GM18517 (cell line): ENCODE measurements around the gene CAPN15.
A peak's percentile ranks its signal among the peaks of the same experiment; 100 is the strongest.

Experiments used
- ATAC-seq: cut with Tn5 transposase; IDR thresholded peaks from one replicate; pipeline ENCODE4 v1.9.1; 2021; ENCODE audit warnings: mild to moderate bottlenecking, moderate library complexity; ENCODE audit not compliant: unreplicated experiment

CAPN15 gene

DNA sequence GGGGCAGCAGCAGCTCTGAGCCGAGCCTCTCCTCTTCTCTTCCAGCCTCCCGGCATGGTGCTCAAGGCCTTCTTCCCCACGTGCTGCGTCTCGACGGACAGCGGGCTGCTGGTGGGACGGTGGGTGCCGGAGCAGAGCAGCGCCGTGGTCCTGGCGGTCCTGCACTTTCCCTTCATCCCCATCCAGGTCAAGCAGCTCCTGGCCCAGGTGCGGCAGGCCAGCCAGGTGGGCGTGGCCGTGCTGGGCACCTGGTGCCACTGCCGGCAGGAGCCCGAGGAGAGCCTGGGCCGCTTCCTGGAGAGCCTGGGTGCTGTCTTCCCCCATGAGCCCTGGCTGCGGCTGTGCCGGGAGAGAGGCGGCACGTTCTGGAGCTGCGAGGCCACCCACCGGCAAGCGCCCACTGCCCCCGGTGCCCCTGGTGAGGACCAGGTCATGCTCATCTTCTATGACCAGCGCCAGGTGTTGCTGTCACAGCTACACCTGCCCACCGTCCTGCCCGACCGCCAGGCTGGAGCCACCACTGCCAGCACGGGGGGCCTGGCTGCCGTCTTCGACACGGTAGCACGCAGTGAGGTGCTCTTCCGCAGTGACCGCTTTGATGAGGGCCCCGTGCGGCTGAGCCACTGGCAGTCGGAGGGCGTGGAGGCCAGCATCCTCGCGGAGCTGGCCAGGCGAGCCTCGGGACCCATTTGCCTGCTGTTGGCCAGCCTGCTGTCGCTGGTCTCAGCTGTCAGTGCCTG, 46.7 kb downstream of the CAPN15 start:
- no peak for ATAC-seq

DNA sequence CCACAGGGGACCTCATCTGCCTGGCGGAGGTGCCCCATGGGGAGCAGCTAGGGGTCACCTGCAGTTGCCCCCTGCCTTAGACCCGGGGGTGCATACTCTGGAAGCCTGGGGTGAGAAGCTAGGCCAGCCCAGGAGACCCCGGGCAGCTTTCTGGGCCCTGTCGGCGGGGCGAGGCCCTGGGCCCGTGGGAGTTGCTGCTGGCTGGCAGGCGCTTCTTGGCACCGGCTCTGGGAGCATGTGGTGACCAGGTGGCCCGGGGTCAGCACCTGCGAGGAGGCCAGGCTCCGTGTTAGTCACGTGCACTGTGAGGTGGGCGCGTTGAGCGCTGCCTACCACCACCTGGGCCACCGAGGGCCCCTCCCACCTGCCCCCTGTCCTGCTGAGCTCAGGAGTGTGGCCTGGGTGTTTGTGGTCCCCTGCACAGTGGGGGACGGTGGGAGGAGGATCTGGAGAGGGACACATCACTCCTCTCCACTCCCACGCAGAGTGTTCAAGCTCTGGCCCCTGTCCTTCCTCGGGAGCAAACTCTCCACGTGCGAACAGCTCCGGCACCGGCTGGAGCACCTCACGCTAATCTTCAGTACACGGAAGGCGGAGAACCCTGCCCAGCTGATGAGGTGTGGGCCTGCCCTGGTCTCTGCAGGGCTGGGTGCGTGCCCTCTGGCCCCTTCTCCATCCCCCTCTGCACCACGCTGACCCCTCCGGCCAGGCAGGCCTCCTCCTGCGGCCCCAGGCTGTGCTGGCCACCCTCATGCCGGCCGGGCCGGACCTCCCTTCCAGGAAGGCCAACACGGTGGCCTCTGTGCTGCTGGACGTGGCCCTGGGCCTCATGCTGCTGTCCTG, 48.1 kb downstream of the CAPN15 start:
- ATAC-seq: no peak

DNA sequence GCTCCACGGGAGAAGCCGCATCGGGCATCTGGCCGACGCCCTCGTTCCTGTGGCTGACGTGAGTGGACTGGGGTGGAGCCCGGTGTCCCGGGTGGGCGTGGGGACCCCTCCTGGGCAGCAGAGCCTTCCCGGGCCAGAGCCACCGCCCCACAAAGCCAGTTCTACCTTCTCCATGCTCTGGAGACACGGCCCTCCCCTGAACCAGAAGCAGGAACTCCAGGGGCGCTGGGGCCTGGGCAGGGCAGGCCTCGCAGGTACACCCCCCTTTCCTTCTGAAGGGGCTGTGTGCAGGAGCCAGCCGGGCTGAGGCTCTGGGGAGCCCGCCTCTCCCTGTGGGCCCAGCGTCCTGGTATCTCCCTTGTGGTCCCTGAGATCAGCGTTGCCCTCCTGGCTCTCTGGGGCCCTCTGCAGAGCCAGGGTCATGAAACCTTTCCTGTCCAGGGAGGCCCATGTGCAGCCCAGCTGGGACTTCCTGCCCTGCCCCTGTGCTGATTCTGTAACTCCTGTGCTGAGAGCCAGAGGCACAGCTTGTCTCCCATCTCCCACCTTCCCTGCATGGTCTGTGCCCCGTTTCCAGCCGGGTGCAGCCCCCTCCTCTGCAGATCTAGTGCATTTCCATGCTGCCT, 48.8 kb downstream of the CAPN15 start:
- ATAC-seq: no peak

DNA sequence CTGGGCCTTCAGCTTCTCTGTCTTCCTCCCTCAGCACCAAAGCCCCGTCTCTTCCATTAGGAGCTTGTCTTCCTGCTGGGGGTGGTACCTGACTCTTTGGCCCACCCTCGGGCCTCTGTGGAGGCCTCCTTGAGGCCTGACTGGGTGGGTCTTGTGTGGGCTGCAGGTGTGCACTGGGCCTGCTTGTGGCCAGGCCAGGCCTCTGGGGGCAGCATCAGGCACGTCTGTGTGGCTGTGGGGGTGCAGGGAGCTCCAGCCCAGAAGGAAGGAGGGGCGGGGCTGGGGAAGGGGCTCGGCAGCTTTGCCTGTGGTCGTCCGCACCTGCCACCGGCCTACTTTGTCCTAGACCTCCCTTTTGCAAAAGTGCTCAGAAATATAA, 49.3 kb downstream of the CAPN15 start:
- ATAC-seq: no peak

DNA sequence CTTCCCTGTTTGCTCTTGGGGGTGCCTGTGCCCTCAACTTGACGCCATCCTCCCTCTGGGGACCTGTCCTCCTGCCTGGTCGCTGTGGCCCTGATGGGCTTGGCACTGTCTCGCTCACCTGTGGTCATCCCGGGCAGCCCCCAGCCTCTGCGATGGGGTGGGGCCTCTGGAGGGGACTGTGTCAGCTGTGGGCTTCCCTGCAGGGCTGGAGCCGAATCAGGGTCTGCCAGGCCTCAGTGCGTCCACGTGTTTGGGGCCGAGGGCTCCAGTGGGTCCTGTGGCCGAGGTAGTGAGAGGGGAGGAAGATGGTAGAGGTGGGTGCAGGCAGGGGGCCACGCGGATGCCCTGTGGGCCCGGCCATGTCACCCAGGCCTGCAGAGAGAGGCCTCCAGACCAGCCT, 50.3 kb downstream of the CAPN15 start:
- no peak for ATAC-seq

DNA sequence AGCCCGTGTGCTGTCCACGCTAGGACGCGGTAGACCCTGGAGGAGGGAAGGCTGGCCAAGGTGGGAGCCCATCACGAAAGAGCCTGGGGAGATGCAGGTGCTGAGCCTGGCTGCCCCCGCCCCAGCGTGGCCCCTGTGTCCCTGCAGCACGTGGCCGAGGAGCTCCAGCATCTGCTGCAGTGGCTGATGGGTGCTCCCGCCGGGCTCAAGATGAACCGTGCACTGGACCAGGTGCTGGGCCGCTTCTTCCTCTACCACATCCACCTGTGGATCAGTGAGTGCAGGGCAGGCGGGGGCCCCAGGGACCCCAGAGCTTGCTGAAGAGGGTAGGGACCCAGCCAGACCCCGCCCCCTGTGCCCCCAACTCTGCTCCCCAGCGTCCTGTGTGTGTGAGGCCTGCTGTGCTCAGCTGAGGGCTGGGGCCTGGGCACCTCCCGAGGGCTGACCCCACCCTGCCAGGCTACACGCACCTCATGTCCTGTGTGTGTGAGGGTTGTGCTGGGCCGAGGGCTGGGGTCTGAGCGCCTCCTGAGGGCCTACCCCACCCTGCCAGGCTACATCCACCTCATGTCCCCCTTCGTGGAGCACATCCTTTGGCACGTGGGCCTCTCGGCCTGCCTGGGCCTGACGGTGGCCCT, 50.8 kb downstream of the CAPN15 start:
- no peak for ATAC-seq

DNA sequence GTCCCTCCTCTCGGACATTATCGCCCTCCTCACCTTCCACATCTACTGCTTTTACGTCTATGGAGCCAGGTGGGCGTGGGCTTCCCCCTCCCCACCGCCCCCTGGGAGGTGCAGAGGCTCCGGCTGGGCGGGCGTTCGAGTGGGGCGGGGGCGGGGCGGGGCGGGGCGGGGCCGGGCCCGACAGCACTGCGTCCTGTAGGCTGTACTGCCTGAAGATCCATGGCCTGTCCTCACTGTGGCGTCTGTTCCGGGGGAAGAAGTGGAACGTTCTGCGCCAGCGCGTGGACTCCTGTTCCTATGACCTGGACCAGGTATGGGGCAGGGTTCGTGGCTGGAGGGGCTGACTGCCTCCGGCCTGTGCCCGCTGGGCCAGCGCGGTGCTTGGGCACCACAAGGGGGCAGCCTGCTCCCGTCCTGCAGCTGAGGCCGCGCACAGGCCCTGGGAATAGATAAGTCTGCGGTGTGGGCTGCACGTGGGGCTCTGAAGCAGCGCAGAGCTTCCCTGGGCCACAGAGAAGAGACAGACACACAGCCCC, 51.4 kb downstream of the CAPN15 start:
- no peak for ATAC-seq

DNA sequence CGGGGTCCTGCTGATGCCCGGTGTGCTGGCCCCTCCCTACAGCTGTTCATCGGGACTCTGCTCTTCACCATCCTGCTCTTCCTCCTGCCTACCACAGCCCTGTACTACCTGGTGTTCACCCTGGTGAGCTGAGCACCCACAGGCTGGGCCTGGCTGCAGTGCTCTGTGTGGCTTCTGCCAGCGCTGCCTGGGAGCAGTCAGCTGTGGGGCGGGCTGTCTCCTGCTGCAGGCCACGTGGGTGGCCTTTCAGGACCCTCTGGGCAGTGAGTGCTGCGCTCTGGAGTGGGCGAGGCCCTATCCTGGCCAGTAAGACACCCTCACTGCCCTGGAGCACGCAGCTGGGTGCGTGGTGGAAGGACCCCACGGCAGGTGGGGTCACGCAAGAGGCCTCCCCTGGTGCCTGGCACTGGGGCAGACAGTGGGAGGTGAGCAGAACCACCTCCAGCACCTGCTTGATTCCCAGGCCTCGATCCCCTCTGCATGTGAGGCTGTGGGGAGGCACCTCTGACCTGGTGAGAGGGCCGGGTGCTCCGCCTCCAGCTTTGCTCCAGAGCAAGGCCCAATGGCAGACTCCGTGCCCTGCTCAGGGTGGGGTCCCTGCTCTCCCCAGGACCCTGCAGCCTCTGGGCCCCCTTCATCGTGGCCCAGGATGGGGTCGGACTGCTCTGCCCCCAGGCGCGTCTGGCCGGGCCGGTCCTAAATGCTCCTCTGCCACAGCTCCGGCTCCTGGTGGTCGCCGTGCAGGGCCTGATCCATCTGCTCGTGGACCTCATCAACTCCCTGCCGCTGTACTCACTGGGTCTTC, 52.8 kb downstream of the CAPN15 start:
- no peak for ATAC-seq

DNA sequence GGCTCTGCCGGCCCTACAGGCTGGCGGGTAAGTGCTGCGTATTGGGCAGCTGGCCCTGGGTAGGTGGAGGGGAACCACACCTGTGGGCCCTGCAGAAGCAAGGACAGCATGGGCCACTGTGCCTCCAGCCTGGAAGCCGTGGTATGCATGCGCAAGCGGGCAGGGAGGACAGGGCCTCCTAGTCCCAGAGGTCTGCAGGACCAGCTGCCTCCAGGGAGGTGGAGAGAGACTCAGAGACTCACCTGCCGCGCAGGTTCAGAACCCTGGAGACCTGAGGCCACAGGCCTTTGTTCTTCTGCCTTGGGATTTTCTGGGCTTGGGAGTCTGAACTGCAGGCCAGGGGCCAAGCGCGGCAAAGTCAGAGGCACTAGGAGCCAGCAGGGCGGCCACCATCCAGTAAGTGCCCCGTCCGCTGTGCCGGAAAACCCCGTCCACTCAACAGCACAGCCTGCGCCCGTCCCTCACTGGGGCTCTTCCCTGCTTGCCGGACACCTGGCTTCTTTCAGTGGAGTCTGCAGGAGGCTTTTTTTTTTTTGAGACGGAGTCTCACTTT, 53.5 kb downstream of the CAPN15 start:
- ATAC-seq: no peak

DNA sequence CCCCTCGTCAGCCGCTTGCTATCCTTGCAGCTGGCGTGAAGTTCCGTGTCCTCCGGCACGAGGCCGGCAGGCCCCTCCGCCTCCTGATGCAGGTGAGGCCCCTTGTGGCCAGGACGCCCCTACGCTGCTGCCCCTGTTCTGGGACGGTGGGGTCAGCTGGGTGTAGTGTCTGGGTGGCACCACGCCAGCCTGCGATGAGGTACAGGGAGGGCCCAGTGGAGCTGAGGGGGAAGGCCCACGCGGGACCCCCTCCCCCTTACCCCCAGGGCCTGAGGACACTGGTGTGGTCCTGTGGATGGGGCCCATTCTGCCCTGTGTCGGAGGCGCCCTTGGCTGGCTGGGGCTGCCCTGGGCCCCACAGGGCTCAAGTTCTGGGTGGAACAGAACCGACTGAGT, 54.7 kb downstream of the CAPN15 start:
- ATAC-seq: no peak

DNA sequence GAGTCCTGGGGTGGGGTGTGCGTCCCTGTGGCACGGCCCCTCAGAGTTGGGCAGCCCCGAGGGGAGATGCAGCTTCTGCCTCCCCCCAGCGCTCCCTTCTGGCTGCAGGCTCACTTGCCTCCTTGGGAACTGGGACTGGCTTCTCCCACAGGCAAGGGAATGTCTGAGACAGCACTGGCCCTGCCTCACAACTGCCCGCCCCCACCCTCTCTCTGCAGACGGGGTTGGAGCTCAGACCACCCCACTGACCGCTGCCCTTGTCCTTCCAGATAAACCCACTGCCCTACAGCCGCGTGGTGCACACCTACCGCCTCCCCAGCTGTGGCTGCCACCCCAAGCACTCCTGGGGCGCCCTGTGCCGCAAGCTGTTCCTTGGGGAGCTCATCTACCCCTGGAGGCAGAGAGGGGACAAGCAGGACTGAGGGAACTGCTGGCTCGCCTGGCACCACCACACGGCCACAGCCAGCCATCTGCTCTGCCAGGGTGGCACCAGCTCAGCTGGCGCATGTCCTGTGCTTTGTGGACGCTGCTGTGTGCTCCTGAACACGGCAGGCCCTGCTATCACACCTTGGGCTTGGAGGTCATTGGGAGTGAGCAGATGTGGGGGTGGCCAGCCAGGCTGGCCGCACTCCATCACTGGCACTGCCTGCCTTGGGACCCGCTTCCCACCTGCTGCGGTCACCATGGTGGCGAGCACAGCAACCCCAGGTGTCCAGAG, 55.3 kb downstream of the CAPN15 start:
- no peak for ATAC-seq

DNA sequence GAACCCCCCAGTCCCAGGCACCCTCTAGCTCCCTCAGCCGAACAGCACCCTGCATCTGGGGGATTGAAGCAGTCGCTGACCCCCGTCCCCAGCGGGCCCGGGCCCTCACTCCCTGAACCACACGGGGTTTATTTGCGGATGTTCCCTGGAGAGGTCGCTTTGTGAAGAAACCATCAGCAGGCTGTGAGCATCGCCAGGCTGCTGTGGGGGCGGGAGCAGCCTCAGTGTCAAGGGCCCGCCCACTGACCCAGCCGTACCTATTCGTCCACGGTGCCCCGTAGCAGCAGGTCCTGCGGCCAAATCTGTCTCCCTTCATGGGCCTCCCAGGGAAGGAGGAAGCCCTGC, 55.9 kb downstream of the CAPN15 start:
- no peak for ATAC-seq

DNA sequence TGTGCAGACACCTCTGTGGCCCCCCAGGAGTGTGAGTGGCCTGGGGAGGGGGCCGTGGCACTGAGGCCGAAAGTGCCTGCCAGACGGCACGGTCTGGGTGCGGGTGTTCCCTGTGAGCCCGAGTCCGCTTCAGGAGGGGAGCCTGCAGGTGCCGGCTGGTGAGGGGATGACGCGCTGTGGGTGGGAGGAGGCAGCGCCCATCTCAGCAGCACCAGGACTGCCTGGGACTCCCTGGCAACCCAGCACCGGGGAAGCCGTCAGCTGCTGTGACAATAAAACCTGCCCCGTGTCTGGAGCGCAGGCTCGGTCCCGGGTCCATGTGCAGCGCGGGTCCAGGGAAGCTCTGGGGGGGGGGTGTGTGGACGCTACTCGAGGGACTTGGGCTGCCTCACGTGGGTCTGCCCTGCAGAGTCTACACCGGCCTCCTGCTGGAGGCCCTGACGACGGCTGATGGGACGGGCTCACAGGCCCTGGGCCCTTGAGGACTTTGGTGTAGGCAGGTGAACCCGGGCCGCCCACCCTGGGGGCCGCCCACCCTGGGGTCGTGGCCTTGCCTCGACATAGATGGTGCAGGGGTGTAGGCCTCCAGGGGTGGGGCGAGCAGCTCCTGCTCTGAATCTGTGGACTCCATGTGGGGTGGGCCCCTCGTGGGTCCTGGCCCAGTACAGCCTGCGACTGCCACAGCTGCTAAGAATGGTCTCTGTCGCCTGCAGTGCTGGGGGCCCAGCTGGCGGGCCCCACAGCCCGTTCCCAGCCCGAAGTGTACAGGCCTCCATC, 56.5 kb downstream of the CAPN15 start:
- ATAC-seq: no peak

DNA sequence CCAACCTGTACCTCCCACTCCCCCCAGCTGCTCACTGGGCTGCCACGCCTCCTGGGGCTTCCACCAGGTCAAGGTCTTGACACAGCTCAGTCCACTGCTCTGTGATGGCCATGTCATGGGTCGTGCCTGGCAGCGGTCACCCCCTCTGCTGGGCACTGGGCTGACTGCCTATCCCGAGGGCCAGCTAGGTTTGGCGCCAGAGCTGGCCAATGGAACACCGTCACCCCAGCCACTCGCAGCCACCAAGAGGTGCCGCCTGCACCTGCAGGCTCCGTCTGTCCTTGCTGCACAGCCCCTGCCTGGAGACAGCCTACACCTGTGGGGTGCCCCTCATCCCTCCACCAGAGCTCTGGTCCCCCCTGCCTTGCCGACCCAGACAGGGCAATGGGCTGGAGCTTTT, 57.8 kb downstream of the CAPN15 start:
- ATAC-seq: no peak

DNA sequence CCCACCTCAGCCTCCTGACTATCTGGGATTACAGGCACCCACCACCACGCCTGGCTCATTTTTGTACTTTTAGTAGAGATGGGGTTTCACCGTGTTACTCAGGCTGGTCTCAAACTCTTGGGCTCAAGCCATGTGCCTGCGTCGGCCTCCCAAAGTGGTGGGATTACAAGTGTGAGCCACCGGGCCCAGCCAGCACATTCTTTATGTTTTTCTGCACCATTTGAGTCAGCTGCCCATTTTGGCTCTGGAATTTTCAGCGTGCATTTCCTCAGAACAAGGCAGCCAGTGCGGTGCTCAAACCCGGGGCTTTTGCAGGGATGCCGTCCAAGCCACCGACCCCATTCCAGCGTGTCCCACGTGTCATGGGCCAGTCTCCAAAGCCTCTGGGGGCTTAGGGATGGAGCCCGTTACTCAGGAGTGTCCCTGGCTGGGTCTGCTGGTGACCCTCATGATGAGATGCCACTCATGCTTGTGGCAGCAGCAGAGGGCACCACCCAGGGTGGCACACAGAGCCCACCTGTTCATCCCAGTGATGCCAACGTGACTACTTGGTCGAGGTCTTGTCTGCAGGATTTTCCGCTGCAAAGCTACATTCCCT, 58.6 kb downstream of the CAPN15 start:
- ATAC-seq: no peak

DNA sequence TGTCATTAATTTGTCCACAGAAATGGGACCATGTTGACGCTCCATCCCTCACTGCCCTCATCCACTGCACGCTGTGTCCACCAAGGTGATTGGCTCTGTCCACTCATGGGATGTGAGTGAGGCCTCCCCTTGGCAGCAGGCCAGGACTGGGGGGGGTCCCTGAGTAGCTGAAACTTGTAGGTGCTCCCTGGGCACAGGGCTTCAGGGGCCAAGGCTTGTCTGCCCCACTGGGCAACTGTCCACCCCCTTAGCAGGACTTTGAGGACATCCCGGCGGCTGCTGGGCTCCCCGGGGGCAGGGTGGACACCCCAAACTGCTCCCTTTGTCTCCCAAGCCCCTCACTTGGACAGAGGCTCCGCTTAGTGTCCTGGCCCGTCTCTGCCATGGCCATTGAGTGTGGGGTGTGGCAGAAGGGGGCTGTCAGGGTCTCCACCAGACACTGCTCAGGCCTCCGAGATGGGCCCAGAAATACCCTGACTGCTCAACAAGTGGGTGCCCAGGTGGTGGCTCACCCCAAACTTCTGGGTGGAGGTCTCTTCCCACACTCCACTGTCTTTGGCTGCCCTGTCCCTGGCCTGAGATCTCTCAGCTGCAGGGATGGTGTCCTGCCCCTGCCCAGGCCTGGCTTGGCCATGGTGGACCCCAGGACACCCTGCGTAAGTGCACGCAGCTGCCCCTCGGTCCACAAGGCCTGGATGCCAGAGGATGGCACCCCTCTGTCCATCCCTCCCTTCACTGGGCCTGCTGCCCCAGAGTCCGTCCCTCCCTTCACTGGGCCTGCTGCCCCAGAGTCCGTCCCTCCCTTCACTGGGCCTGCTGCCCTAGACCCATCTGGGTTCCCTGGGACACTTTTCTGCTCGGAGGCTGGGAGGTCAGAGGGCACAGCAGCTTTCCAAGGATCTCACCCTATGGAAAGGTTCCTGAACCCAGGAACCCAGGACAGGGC, 59.4 kb downstream of the CAPN15 start:
- ATAC-seq: no peak

DNA sequence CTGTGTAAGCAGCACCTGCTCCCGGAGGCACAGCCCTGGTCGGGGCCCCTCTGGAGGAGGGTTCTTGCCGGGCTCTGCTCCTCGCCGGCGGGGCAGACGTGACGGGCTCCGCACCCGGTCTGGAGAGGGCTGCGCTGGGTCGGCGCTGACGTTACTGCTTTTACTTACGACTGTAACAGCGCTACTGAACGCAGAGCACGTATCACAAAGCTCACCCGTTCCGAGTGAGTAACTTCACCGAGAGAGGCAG, 61.1 kb downstream of the CAPN15 start:
- peak; percentile 12 for ATAC-seq
